Ovary (tissue), 9 donors: ENCODE results near the gene CCDC63. TPM values are rescaled to one million over a fixed set of nuclear protein-coding genes. Genes with fewer than 3 reads are reported as not detected.
A peak's percentile ranks its signal among the peaks of the same experiment; 100 is the strongest.

Experiments
- DNase-seq, 5 donors: peaks; one replicate each; pipeline ENCODE4 v3.0.0-alpha.2; 2019 to 2020
- H3K27ac ChIP-seq, 2 donors: fragments of 200-600 bp; one replicate each; pipeline versions ENCODE4 v1.5.1 to v1.8.0; 2019 to 2022
- H3K27me3 ChIP-seq: fragments of 200-600 bp; one replicate; pipeline ENCODE4 v1.8.0; 2022
- H3K36me3 ChIP-seq: fragments of 200-600 bp; sonication (generic); one replicate; pipeline ENCODE4 v1.5.1; 2019
- H3K4me1 ChIP-seq: one replicate; pipeline ENCODE4 v1.8.1; 2013; ENCODE audit warnings: mild to moderate bottlenecking, moderate library complexity; ENCODE audit not compliant: insufficient read depth
- H3K4me3 ChIP-seq: fragments of 200-600 bp; sonication (generic); one replicate; pipeline ENCODE4 v1.5.1; 2017
- H3K9me3 ChIP-seq, 2 donors: fragments of 200-600 bp in 1 of 2; sonication (generic) in 1 of 2; one replicate each; pipeline versions ENCODE4 v1.5.1 to v1.8.1; 2013 to 2019; ENCODE audit warnings: mild to moderate bottlenecking in 1 of 2, moderate library complexity in 1 of 2
- EP300 ChIP-seq: sonication (generic); formaldehyde crosslinking; IDR thresholded peaks from one replicate; pipeline ENCODE4 v1.6.1; 2017; ENCODE audit warnings: antibody characterized with exemption
- POLR2A ChIP-seq: fragments of 450-650 bp; IDR thresholded peaks from one replicate; pipeline ENCODE4 v1.6.1; 2017; ENCODE audit warnings: antibody characterized with exemption, mild to moderate bottlenecking, moderate library complexity
- WGBS, 3 donors: extraction: QIAGEN DNeasy Blood & Tissue Kit in 1 of 3; methylation state at CpG; one replicate each; pipeline versions ENCODE4 v1.1.5 to v1.1.7; 2013 to 2017; 5-methylcytosine and 5-hydroxymethylcytosine counted together
- intact Hi-C, 4 donors: fragments of 100-400 bp; cut with DNase I; formaldehyde crosslinking; loops; one replicate each; pipeline versions ENCODE4 v1.11.0 to v1.15.1; 2022 to 2023
- polyA plus RNA-seq, 2 donors: library from polyadenylated mRNA; stranded (reverse); fragments of 200-250 nt in 1 of 2; fragments of 350-450 nt in 1 of 2; fragmentation: Illumina TruSeq in 1 of 2; extraction: RNeasy Lipid Tissue Mini Kit (QIAGEN cat#74804) in 1 of 2; gene quantifications; one replicate each; pipeline ENCODE4 v1.2.3, GENCODE V29; 2013 to 2014
- total RNA-seq, 7 donors: library from RNA; depleted of rRNA in 2 of 7; stranded (reverse); fragments of >200 nt in 2 of 7; fragmentation: NEBNext Ultra II Directional in 3 of 7; extraction: Animal tissue kit (Norgen Biotek cat#: 25700) in 3 of 7; gene quantifications; one replicate each; pipeline versions ENCODE4 v1.1.0 to v1.2.4, GENCODE V29; 2016 to 2023
- TF ChIP-seq, protein P1 (sequence below), 3 donors: fragments of 450-650 bp in 2 of 3; fragments of 200-600 bp in 1 of 3; IDR thresholded peaks; one replicate each; pipeline versions ENCODE4 v1.5.1 to v1.8.0; 2016 to 2022; ENCODE audit warnings: antibody characterized with exemption in 3 of 3, mild to moderate bottlenecking in 1 of 3
- donor health status: DM: no; HTN: no; CAD: no; lungs with moderate emphysema.
- donor health status: DM: no; HTN: no; CAD: no.
- donor health status: Bipolar disorder and iron deficiency.
- donor health status: DM: yes; HTN: yes; CAD: no.
- donor health status: DM: no; HTN: no; CAD: no.
- donor health status: DM: yes; HTN: yes; CAD: no.

Gene CCDC63
- total and polyA plus RNA-seq, 9 donors: not detected

DNA sequence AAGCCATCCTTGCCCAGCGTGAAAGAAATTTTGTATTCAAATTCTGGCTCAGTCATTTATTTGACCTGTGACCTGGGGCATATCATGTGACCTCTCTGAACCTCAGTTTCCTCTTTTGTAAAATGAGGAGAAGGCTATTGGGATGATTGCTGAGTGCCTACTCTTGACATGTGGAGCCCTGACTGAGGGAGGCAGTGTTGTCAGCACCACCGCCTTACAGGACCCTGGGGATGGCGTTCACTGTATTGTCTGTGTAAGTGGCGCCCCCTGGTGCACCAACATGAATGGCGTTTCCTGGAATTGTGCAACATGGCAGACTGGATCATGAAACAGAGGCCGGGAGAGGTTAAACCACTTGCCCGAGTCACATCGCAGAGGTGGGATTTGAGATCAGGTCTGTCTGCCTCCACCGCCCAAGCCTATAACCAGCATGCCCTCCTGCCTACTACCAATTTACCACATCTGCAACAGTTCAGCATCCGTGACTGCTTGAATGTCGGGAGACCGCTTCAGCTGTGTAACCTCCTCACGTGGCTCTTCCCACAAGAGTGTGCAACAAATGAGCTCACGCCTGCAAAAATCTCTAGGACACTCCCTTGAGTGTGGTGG is 20.1 kb upstream of the CCDC63 start:
- intact Hi-C loops: no loop called here
- 17 to 28% (median 21%) methylated on average over 14 of the region's 14 CpGs for WGBS, 3 donors
- Histone ChIP-seq H3K36me3 (no peaks in the 10 kb centered on the region), H3K9me3 (no peaks in the 10 kb centered on the region), H3K27me3 (no peaks in the 10 kb centered on the region), H3K4me3 (no peak overlapping the region), H3K4me1 (peaks cover 3% of the 10 kb centered on the region), H3K27ac (no peak overlapping the region)
- TF ChIP-seq, protein P1, sequence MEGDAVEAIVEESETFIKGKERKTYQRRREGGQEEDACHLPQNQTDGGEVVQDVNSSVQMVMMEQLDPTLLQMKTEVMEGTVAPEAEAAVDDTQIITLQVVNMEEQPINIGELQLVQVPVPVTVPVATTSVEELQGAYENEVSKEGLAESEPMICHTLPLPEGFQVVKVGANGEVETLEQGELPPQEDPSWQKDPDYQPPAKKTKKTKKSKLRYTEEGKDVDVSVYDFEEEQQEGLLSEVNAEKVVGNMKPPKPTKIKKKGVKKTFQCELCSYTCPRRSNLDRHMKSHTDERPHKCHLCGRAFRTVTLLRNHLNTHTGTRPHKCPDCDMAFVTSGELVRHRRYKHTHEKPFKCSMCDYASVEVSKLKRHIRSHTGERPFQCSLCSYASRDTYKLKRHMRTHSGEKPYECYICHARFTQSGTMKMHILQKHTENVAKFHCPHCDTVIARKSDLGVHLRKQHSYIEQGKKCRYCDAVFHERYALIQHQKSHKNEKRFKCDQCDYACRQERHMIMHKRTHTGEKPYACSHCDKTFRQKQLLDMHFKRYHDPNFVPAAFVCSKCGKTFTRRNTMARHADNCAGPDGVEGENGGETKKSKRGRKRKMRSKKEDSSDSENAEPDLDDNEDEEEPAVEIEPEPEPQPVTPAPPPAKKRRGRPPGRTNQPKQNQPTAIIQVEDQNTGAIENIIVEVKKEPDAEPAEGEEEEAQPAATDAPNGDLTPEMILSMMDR (IDR thresholded peaks at IDR 0.05): peak in 2 of 3 donors; percentile 43 to 48
- TF ChIP-seq POLR2A (no peak), EP300 (no peak)
- peak; percentile 25 to 80 (median 61) for DNase-seq

DNA sequence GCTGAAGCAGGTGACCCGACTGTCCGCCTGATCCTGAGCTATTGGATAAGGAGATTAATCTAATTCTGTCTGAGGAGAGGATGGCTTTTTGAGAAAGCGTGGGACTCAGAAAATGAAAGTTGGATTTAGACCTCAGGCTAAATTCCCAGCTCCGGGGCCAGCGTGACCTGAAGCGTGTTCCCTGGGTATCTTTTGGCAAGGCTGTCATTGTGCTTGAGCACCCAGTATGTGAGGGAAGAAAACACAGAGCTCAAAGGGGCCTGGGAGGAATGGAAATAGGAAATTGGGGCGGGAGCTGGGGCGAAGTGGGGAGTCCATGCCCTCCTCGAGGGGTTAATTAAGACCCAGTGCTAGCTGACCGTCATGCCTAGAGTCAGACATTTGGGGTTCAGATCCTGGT is 17.5 kb upstream of the CCDC63 start:
- 25 to 56% (median 29%) methylated on average over 10 of the region's 10 CpGs for WGBS, 3 donors

DNA sequence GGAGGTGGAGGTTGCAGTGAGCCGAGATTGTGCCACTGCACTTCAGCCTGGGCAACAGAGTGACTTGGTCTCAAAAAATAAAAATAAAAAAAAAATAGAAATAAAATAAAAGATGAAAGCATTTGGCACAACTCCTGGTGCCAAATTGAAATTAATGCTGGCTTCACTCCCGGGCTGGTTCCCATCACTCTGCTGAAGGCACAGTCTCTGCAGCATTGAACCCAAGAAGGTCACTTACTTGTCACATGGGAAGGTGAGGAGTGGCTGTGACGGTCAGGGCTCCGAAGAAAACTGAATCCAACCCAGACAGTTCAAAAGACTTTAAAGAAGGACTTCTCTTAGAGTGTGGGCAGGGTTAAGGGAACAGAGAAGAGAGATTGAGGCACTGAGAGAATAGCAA is 10.5 kb upstream of the CCDC63 start:
- H3K4me1 ChIP-seq: no peaks in the 10 kb centered on the region
- DNase-seq: no peak
- no peak overlapping the region for H3K27ac ChIP-seq
- intact Hi-C loops: loop anchor here in 1 of 4 donors (10.0 kb wide), 1 partner anchor 1081 kb away; no protein-coding TSS in a partner anchor
- no peaks in the 10 kb centered on the region for H3K36me3 ChIP-seq
- TF ChIP-seq EP300: no peak
- 75 to 76% (median 76%) methylated on average over 4 of the region's 4 CpGs for WGBS, 3 donors
- H3K27me3 ChIP-seq: no peaks in the 10 kb centered on the region
- no peaks in the 10 kb centered on the region for H3K9me3 ChIP-seq
- no peak overlapping the region for H3K4me3 ChIP-seq

More for the DNA sequence above, 17.5 kb upstream of the CCDC63 start:
- intact Hi-C loops: no loop called here
- Histone ChIP-seq H3K4me3 (no peak overlapping the region), H3K4me1 (peaks cover 3% of the 10 kb centered on the region), H3K36me3 (no peaks in the 10 kb centered on the region), H3K9me3 (no peaks in the 10 kb centered on the region), H3K27ac (no peak overlapping the region), H3K27me3 (no peaks in the 10 kb centered on the region)
- TF ChIP-seq EP300: no peak
- no peak for TF ChIP-seq POLR2A
- TF ChIP-seq, protein P1 (IDR thresholded peaks at IDR 0.05): no peak
- DNase-seq: no peak

DNA sequence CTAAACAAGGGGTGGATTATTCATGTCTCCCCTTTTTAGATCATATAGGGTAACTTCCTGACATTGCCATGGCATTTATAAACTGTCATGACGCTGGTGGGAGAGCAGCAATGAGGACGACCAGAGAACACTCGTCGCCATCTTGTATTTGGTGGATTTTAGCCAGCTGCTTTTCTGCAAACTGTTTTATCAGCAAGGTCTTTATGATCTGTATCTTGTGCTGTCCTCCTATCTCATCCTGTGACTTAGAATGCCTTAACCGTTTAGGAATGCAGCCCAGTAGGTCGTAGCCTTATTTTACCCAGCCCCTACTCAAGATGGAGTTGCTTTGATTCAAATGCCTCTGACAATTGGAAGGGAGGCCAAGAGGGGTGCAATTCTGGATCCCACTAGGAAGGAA is 5.8 kb upstream of the CCDC63 start:
- Histone ChIP-seq H3K27me3 (no peaks in the 10 kb centered on the region), H3K4me1 (no peaks in the 10 kb centered on the region), H3K9me3 (no peaks in the 10 kb centered on the region), H3K36me3 (no peaks in the 10 kb centered on the region), H3K4me3 (no peak overlapping the region), H3K27ac (no peak overlapping the region)
- intact Hi-C loops: no loop called here
- TF ChIP-seq, protein P1 (IDR thresholded peaks at IDR 0.05): no peak
- TF ChIP-seq EP300 (no peak), POLR2A (no peak)
- WGBS, 3 donors: 49 to 61% (median 50%) methylated on average over 6 of the region's 6 CpGs
- DNase-seq: no peak

DNA sequence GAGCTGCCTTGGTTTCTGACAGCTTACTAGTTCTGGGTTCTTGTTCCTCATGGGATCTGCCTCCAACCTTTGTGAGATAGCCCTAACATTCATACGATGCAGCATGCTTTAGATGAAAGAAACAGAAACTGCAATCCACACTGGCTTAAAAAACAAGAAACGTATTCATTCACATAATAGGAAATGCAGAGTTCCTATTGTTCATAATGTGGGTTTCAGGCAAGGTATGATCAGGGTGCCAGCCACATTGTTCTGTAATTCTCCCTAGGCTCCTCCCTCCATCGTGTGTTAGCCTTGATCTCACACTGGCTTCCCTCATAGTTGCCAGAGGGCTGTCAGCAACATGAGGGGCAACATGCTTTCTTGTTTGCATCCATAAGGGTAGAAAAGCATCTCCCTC is 2.7 kb upstream of the CCDC63 start:
- 41 to 59% (median 58%) methylated on average over 3 of the region's 3 CpGs for WGBS, 3 donors
- no peak overlapping the region for H3K4me3 ChIP-seq
- H3K27ac ChIP-seq: no peak overlapping the region
- no peaks in the 10 kb centered on the region for H3K27me3 ChIP-seq
- peaks cover 3% of the 10 kb centered on the region for H3K4me1 ChIP-seq
- DNase-seq: no peak
- TF ChIP-seq POLR2A: no peak
- no peak for TF ChIP-seq EP300
- TF ChIP-seq, protein P1 (IDR thresholded peaks at IDR 0.05): no peak
- H3K36me3 ChIP-seq: no peaks in the 10 kb centered on the region
- intact Hi-C loops: no loop called here
- H3K9me3 ChIP-seq: no peaks in the 10 kb centered on the region
